NB4 (cell line): ENCODE data around the gene PDXDC1.

ENCODE experiments used
- DNase-seq: peaks from one replicate; pipeline ENCODE4 v3.0.0; 2010; ENCODE audit warnings: low read depth
- H3K4me3 ChIP-seq: one replicate; pipeline ENCODE4 v1.5.1; 2011; ENCODE audit warnings: mild to moderate bottlenecking, low read depth, low read length, moderate library complexity
- CTCF ChIP-seq: IDR thresholded peaks from one replicate; pipeline ENCODE4 v1.5.1; 2012; ENCODE audit warnings: low read depth, low read length
- MAX ChIP-seq: IDR thresholded peaks from 2 replicates; pipeline ENCODE4 v1.6.1; 2011; ENCODE audit warnings: low read depth, low read length
- MYC ChIP-seq: IDR thresholded peaks from 2 replicates; pipeline ENCODE4 v1.6.1; 2011; ENCODE audit warnings: low read depth, low read length
- POLR2A ChIP-seq: IDR thresholded peaks from 2 replicates; pipeline ENCODE4 v1.6.1; 2011; ENCODE audit warnings: mild to moderate bottlenecking; ENCODE audit not compliant: insufficient read length; ENCODE audit errors: extremely low read depth

The PDXDC1 gene

GRCh38 chr16:15034266-15035162 is 59.7 kb downstream of the PDXDC1 start:
- DNase-seq = no peak
- TF ChIP-seq CTCF (no peak), POLR2A (no peak), MYC (no peak), MAX (no peak)
- no peak overlapping the region for H3K4me3 ChIP-seq

- TF ChIP-seq MAX = no peak
- TF ChIP-seq MYC = no peak
- TF ChIP-seq POLR2A = no peak
- TF ChIP-seq CTCF = no peak
- no peak overlapping the region for H3K4me3 ChIP-seq
- no peak for DNase-seq
Observed at GRCh38 chr16:15035163-15035729, 60.4 kb downstream of the PDXDC1 start.

- DNase-seq = no peak
- TF ChIP-seq CTCF = no peak
- TF ChIP-seq MAX = no peak
- no peak for TF ChIP-seq POLR2A
- TF ChIP-seq MYC = no peak
- H3K4me3 ChIP-seq = no peak overlapping the region
Observed at GRCh38 chr16:15037003-15037402, 62.2 kb downstream of the PDXDC1 start.

- DNase-seq = no peak
- H3K4me3 ChIP-seq = no peak overlapping the region
- TF ChIP-seq POLR2A (no peak), MYC (no peak), CTCF (no peak), MAX (no peak)
Observed at GRCh38 chr16:15037745-15038144, 62.9 kb downstream of the PDXDC1 start.

GRCh38 chr16:15038689-15039088 is 63.9 kb downstream of the PDXDC1 start:
- no peak overlapping the region for H3K4me3 ChIP-seq
- TF ChIP-seq MAX = no peak
- TF ChIP-seq CTCF = no peak
- no peak for DNase-seq
